WTC11 (cell line): ENCODE results near the gene PRKCZ. TPM values are rescaled to one million over a fixed set of nuclear protein-coding genes. Genes with fewer than 3 reads are reported as not detected.

Experiments used
- ATAC-seq: fragments of 200-7000 bp; cut with Tn5 transposase; 2 replicates; pipeline ENCODE4 v1.10.0; 2021; ENCODE audit warnings: mild to moderate bottlenecking, moderate library complexity
- CTCF ChIA-PET: fragments of 300-600 bp; sonication (Branson Sonifier 250); formaldehyde crosslinking; loops from one replicate; lab custom pipeline; 2021; ENCODE audit warnings: antibody characterized with exemption; lab: Charles Lee
- POLR2A ChIA-PET: fragments of 350-600 bp; sonication (Branson Sonifier 250); formaldehyde crosslinking; loops from one replicate; lab custom pipeline; 2021; ENCODE audit warnings: antibody characterized with exemption; lab: Charles Lee
- DNase-seq: peaks from one replicate; pipeline ENCODE4 v3.0.0; 2021; ENCODE audit warnings: low spot score
- H3K27ac Mint-ChIP-seq: 2 replicates; pipeline ENCODE4 v1.8.0; 2021; ENCODE audit warnings: mixed read lengths
- H3K27me3 Mint-ChIP-seq: 2 replicates; pipeline ENCODE4 v1.8.0; 2021; ENCODE audit warnings: low read depth, mild to moderate bottlenecking, moderate library complexity, mixed read lengths
- H3K36me3 Mint-ChIP-seq: 2 replicates; pipeline ENCODE4 v1.8.0; 2021; ENCODE audit warnings: mixed read lengths
- H3K4me1 Mint-ChIP-seq: 2 replicates; pipeline ENCODE4 v1.8.0; 2022; ENCODE audit warnings: mixed read lengths
- H3K4me3 Mint-ChIP-seq: 2 replicates; pipeline ENCODE4 v1.8.0; 2021; ENCODE audit warnings: mild to moderate bottlenecking, moderate library complexity, mixed read lengths
- H3K9me3 Mint-ChIP-seq: 2 replicates; pipeline ENCODE4 v1.8.0; 2021; ENCODE audit warnings: mixed read lengths
- ATF3 ChIP-seq: sonication (generic); formaldehyde crosslinking; conservative IDR thresholded peaks from 2 replicates; pipeline ENCODE4 v1.8.1; 2022; ENCODE audit warnings: mild to moderate bottlenecking, missing genetic modification reagents
- CREM ChIP-seq: sonication (generic); formaldehyde crosslinking; IDR thresholded peaks from 2 replicates; pipeline ENCODE4 v1.8.1; 2022; ENCODE audit warnings: mild to moderate bottlenecking, missing genetic modification reagents, moderate library complexity
- CTCF ChIP-seq: fragments of 200-600 bp; IDR thresholded peaks from 2 replicates; pipeline ENCODE4 v1.8.0; 2022; ENCODE audit warnings: antibody characterized with exemption
- E2F1 ChIP-seq: sonication (generic); formaldehyde crosslinking; IDR thresholded peaks from 2 replicates; pipeline ENCODE4 v1.8.0; 2022; ENCODE audit warnings: mild to moderate bottlenecking, missing genetic modification reagents
- E2F4 ChIP-seq: sonication (generic); formaldehyde crosslinking; IDR thresholded peaks from 2 replicates; pipeline ENCODE4 v1.8.1; 2022; ENCODE audit warnings: low read depth, mild to moderate bottlenecking, moderate library complexity, missing genetic modification reagents, borderline replicate concordance
- ELF4 ChIP-seq: sonication (generic); formaldehyde crosslinking; IDR thresholded peaks from 2 replicates; pipeline ENCODE4 v1.8.1; 2022; ENCODE audit warnings: low read depth, mild to moderate bottlenecking, moderate library complexity, missing genetic modification reagents
- EMX1 ChIP-seq: fragments of 250-450 bp; sonication (Bioruptor Pico); IDR thresholded peaks from 2 replicates; pipeline ENCODE4 v1.8.0; 2021; ENCODE audit warnings: mild to moderate bottlenecking
- ESRRA ChIP-seq: sonication (generic); formaldehyde crosslinking; IDR thresholded peaks from 2 replicates; pipeline ENCODE4 v1.8.1; 2022; ENCODE audit warnings: mild to moderate bottlenecking, missing genetic modification reagents, borderline replicate concordance
- ETV6 ChIP-seq: sonication (generic); formaldehyde crosslinking; IDR thresholded peaks from 2 replicates; pipeline ENCODE4 v1.8.1; 2022; ENCODE audit warnings: mild to moderate bottlenecking, missing genetic modification reagents
- GABPB1 ChIP-seq: sonication (generic); formaldehyde crosslinking; IDR thresholded peaks from 2 replicates; pipeline ENCODE4 v1.8.1; 2023; ENCODE audit warnings: mild to moderate bottlenecking, missing genetic modification reagents
- JAZF1 ChIP-seq: fragments of 250-450 bp; sonication (Bioruptor Pico); IDR thresholded peaks from 2 replicates; pipeline ENCODE4 v1.9.0; 2021; ENCODE audit warnings: moderate library complexity, mild to moderate bottlenecking, inconsistent platforms
- KAT7 ChIP-seq: sonication (generic); formaldehyde crosslinking; IDR thresholded peaks from 2 replicates; pipeline ENCODE4 v1.8.1; 2023; ENCODE audit warnings: missing genetic modification reagents, mild to moderate bottlenecking, borderline replicate concordance
- OVOL2 ChIP-seq: fragments of 250-450 bp; sonication (Bioruptor Pico); IDR thresholded peaks from 2 replicates; pipeline ENCODE4 v1.9.0; 2021; ENCODE audit warnings: mild to moderate bottlenecking, borderline replicate concordance
- USF1 ChIP-seq: sonication (generic); formaldehyde crosslinking; IDR thresholded peaks from 2 replicates; pipeline ENCODE4 v1.8.0; 2022; ENCODE audit warnings: mild to moderate bottlenecking, missing genetic modification reagents
- ZBTB21 ChIP-seq: sonication (generic); formaldehyde crosslinking; IDR thresholded peaks from 2 replicates; pipeline ENCODE4 v1.8.1; 2023; ENCODE audit warnings: mild to moderate bottlenecking, missing genetic modification reagents, borderline replicate concordance
- ZBTB43 ChIP-seq: sonication (generic); formaldehyde crosslinking; IDR thresholded peaks from 2 replicates; pipeline ENCODE4 v1.8.1; 2023; ENCODE audit warnings: mild to moderate bottlenecking, missing genetic modification reagents
- ZNF138 ChIP-seq: sonication (generic); formaldehyde crosslinking; conservative IDR thresholded peaks from 2 replicates; pipeline ENCODE4 v1.8.1; 2022; ENCODE audit warnings: mild to moderate bottlenecking, moderate library complexity, missing genetic modification reagents
- ZSCAN18 ChIP-seq: fragments of 250-450 bp; sonication (Bioruptor Pico); IDR thresholded peaks from 2 replicates; pipeline ENCODE4 v2.1.2; 2022; ENCODE audit warnings: mild to moderate bottlenecking, moderate library complexity
- total RNA-seq: library from RNA; stranded (reverse); gene quantifications from 3 replicates; pipeline ENCODE4 v1.2.3, GENCODE V29; 2021

The PRKCZ gene
- total RNA-seq, 1 experiment from 2014 or later: 52.5 TPM

- ATAC-seq (no peak), DNase-seq (no peak)
- ChIA-PET CTCF (interaction anchor here (1.5 kb wide), 1 partner anchor 11 kb away, joined by 5 read pairs; no protein-coding TSS in a partner anchor), POLR2A (no interaction called here)
- no peak for TF ChIP-seq ZBTB21 (CRISPR knock-in tag)
- TF ChIP-seq KAT7: no peak
- no peak for TF ChIP-seq ATF3 (CRISPR knock-in tag)
- no peak for TF ChIP-seq ETV6 (CRISPR knock-in tag)
- TF ChIP-seq CREM (CRISPR knock-in tag): no peak
- no peak for TF ChIP-seq ELF4
- TF ChIP-seq EMX1 (CRISPR knock-in tag): no peak
- no peak for TF ChIP-seq E2F4 (CRISPR knock-in tag)
- no peak for TF ChIP-seq ESRRA
- TF ChIP-seq ZNF138: no peak
- no peak for TF ChIP-seq ZBTB43 (CRISPR knock-in tag)
- TF ChIP-seq E2F1 (CRISPR knock-in tag): no peak
- TF ChIP-seq JAZF1 (CRISPR knock-in tag): no peak
- no peak for TF ChIP-seq CTCF
- TF ChIP-seq ZSCAN18 (CRISPR knock-in tag): no peak
- TF ChIP-seq OVOL2 (CRISPR knock-in tag): no peak
- TF ChIP-seq USF1 (CRISPR knock-in tag): no peak
- TF ChIP-seq GABPB1 (CRISPR knock-in tag): no peak
- H3K36me3 Mint-ChIP-seq: 0 out of 2 replicates have a peak, but pooled peaks cover 2% of the 10 kb centered on the region
- H3K27ac Mint-ChIP-seq: no peak overlapping the region
- no peaks in the 10 kb centered on the region for H3K27me3 Mint-ChIP-seq
- H3K9me3 Mint-ChIP-seq: no peaks in the 10 kb centered on the region
- H3K4me3 Mint-ChIP-seq: no peak overlapping the region
- H3K4me1 Mint-ChIP-seq: no peaks in the 10 kb centered on the region
Measured at GRCh38 chr1:2143814-2144500, 93.7 kb downstream of the PRKCZ start.
